GM19452 (cell line): Measurements from ENCODE around the gene B3GAT1.
"Not testable (repeated sequence)": the region's sequence is repeated elsewhere in the genome, so short reads cannot be mapped to it uniquely, and the experiment has no call there.

ENCODE experiments used
- ATAC-seq: cut with Tn5 transposase; IDR thresholded peaks from one replicate; pipeline ENCODE4 v1.9.1; 2021; ENCODE audit not compliant: unreplicated experiment

The B3GAT1 gene

DNA sequence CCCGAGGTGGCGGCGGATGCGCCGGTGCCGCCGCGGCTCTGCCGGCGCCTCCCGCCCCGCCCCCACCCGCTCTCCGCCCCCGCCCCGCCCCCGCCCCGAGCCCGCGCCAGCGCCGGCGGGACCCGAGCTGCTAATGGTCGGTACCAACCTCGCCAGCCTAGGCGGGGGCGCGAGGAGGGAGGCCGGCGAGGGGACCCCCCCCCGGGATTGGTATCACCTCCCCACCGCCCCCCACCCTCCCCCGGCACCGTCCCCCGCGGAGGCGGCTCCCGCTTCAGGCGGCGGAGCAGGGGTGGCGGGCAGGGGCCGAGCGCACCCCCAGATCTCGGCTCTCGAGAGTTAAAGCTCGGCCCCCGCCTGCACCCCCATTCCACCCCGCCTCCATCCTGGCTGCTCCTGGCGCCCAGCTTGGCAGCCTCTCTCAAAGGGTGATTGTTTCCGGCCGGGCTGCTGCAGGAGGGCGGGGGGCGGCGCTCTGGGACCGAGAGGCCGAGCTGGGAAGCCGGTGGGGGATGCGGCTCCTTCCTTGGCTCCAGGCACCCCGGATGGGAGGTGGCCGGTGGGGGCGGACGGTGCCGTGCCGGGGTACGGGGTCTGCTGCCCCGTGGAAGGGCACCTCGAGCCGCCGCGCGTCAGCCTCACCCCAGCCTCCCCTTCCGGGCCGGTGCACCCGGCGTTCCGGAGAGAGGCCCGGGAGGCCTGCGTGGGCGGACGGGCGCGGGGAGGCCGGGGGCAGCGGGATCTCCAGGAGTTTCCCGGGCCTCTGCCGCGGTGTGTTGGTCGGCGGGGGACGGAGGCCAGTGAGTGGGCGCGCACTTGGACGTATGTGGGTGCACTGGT is at the start of gene B3GAT1:
Gene B3GAT1, minus strand, starts transcription at position 40 of the 840 bp plus-strand sequence. CDS start 24,583 bp downstream, outside the sequence.
- ATAC-seq, result no peak

GRCh38 chr11:134461621-134462020 is 49.6 kb upstream of the B3GAT1 start:
- ATAC-seq, result no peak

GRCh38 chr11:134460881-134461280 is 48.8 kb upstream of the B3GAT1 start:
- no peak for ATAC-seq

DNA sequence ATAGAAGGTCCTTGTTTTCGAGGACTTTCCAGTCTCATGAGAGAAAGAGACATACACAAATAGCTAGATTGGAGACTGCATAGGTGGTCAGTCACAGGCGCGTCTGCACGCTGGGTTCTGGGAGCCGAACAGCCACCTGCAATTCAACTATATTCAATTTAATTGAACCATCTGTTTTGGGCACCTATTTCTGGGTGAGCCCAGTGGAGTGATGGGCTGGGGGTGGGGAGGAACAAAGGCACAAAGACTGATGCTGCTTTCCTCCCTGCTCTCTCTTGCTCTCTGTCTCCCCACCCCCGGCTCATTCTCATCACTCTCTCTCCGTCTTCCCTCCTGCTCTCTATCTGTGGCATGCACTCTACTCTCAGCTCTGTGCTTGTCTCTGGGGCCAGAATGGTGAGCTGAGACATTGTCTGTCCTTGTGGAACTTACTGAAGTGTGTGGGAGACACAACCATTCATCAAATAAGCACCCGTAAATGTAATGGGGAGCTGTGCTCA is 48.1 kb upstream of the B3GAT1 start:
- no peak for ATAC-seq

DNA sequence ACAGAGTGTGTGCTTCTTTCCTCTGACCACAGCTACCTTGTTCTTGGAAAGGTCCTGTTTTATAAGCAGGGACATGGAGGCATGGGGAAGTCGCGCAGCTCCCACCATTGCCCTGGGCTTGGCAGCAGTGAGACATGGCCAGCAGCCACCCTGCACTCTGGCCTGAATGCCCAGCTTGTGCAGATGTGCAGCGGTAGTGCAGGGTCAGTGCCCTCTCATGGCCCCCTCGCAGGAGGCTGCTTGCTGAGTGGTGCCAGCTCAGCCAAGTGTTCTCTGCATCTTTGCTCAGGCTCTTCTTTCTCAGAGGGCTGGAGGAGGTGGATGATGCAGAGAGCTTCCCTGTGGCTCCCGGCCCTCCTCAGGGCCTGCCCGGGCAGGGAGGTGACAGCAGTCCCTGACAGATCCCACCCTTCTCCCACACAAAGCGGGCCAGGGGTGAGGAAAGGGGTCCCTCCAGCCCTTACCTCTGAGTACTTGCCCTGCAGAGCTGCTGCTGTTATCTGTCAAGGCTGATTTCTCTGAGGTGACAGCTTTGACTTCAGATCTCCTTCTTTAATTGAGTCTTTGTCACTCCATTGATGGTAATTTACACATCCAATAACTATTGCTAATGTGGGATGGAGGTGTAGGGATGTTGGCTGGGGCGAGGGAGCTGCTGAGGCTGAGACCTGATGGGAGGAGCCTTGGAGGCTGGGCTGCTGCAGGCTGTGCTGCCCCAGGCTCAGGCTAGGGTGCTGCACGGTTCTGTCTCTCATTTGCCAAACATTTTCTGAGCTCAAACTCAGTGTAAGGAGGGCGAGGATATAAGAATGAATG is 47.4 kb upstream of the B3GAT1 start:
- no peak for ATAC-seq

- not testable (repeated sequence) for ATAC-seq
Measured at GRCh38 chr11:134457411-134458007, 45.5 kb upstream of the B3GAT1 start.

DNA sequence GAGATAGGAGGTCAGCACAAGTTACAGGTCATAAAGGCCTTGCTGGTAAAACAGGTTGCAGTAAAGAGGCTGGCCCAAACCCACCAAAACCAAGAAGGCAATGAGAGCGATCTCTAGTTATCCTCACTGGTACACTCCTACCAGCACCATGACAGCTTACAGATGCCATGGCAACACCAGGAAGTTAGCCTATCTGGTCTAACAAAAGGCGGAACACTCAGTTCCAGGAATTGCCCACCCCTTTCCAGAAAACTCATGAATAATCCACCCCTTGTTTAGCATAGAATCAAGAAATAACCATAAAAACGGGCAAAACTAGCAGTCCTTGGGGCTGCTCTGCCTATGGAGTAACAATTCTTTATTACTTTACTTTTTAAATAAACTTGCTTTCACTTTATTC is 43.5 kb upstream of the B3GAT1 start:
- no peak for ATAC-seq

GRCh38 chr11:134454146-134454690 is 42.2 kb upstream of the B3GAT1 start:
- no peak for ATAC-seq

- ATAC-seq, result no peak
Measured at GRCh38 chr11:134453441-134453840, 41.4 kb upstream of the B3GAT1 start.

DNA sequence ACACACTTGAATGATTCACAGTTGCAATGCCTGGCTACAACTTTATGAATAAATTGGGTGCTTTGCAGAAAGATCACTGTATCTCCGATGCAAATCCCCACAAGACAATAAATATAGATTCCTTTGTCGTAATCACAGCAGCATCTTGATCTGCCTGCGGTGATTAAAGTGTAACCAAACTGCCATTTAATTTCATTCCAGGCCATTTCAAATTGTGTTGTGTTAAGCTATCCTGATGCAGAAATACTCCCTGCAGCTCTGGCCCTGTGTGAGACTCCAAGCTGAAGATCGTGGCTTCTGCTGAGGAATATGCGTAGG is 40.8 kb upstream of the B3GAT1 start:
- ATAC-seq, result no peak

DNA sequence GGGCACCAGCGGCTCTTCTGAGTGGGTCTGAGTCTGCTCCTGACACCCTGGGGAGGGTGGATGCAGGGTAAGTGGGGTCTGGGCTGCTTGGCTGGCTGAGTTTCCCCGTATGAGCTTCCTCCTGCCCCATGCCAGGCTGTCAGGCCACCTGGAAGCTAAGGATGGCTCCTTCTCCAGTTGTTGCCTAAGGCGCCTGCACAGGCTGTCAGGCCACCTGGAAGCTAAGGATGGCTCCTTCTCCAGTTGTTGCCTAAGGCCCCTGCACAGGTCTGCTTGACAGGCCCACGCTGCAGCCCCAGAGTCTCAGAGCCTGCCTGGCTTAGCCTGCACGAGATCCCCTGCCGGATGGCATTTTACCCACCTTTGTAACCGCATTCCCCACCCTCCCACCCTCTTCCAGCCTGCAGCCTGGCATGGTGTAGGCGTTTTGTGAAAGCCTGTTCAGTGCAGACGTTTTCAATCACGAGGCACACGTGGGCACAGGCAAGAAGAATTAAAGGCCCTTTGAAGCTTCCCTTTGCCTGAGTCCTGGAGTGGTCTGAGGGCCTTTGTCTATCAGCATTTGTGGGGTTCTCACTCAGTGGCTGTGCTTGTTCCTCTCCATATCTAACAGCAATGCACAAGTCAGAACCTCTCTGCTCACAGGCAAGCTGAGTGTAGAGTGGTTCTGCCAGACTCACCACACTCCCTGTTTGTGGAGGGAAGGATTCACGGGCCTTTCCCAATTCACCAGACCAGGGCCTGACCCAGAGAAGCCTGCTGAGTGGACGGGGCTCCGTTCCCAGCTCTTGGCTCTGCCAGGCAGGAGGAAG is 40.2 kb upstream of the B3GAT1 start:
- ATAC-seq, result no peak

DNA sequence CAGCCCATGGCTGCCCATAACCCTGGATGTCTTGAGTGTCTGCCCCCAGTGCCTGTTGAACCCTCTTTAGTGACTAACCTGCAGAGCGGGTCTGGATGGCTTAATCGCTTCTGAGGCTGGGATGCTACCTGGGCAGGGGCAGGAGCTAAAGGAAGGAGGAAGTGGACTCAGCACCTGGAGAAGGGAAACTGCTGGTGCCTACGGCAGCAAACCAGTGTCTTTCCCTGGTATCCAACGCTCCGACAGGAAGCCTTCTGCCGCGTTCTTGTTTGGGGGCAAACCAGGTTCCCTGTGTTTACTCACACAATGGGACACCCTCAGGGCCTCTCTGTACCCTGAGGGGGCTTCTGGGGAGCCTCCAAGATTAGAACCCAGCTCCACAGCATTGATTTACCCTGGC is 38.1 kb upstream of the B3GAT1 start:
- ATAC-seq, result no peak

DNA sequence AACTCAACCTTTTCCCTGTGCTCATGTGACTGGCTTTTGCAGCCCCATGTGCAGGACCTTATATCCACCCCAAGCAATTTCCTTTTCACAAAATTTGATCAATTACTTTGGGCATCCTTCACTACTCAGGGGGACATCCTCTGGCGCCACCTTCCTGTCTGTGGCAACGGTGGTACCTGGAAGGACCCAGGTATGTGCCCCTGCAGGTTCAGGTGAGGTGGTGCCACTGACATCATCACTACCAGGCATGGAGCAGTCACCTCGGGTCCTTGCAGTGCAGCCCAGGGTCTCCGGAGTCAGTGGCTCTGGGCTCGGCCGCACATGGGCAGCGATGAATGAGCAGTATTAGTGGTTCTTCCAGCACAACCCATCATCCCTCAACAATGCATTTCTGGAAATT is 37.7 kb upstream of the B3GAT1 start:
- no peak for ATAC-seq

GRCh38 chr11:134449051-134449450 is 37.0 kb upstream of the B3GAT1 start:
- ATAC-seq, result no peak

GRCh38 chr11:134447696-134448095 is 35.7 kb upstream of the B3GAT1 start:
- no peak for ATAC-seq

DNA sequence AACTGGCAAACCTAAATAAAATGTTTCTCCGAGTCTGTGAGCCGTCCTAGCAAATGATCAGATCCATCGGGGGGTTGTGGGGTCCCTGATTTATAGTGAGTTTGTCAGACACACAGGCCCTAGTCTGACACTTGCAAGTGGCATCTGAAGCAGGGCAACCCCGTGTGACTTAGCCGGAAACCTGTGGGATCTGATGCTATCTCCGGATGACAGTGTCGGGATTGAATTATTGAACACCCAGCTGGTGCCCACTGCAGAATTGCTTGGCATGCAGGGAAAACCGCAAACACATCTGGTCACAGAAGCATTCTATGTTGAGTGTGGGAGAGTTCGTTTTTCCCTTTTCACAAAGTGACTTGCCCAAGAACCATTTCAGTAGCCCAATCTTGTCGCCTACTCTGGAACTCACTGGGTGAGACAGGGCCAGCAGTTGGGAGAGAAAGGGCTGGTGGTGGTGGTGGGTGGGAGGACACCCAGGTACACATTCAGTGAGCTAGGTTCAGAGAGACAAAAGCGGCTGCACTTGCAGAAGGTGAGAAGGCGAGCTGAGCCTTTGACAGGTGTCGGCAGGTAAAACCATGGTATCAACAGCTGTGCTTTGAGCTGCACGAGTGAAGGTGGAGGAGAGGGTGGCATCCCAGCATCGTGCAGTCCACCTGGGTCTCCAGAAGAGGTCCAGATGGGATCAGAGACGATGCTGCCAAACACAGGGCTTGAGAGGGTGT is 33.7 kb upstream of the B3GAT1 start:
- no peak for ATAC-seq

DNA sequence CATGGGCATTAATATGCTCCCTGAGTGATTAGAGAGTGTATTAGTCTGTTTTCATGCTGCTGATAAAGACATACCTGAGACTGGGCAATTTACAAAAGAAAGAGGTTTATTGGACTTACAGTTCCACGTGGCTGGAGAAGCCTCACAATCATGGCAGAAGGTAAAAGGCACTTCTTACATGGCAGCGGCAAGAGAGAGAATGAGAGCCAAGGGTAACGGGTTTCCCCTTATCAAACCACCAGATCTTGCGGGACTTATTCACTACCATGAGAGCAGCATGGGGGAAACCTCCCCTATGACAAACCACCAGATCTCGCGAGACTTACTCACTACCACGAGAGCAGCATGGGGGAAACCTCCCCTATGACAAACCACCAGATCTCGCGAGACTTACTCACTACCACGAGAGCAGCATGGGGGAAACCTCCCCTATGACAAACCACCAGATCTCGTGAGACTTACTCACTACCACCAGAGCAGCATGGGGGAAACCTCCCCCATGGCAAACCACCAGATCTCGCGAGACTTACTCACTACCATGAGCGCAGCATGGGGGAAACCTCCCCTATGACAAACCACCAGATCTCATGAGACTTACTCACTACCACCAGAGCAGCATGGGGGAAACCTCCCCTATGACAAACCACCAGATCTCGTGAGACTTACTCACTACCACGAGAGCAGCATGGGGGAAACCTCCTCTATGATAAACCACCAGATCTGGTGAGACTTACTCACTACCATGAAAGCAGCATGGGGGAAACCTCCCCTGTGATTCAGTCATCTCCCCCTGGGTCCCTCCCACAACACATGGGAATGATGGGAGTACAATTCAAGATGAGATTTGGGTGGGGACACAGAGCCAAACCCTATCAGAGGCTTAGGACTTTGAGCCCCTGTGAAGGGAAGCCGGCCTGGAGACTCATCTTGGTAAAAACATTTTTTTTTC is 32.4 kb upstream of the B3GAT1 start:
- not testable (repeated sequence) for ATAC-seq

- ATAC-seq, result no peak
Measured at GRCh38 chr11:134443246-134443645, 31.2 kb upstream of the B3GAT1 start.

DNA sequence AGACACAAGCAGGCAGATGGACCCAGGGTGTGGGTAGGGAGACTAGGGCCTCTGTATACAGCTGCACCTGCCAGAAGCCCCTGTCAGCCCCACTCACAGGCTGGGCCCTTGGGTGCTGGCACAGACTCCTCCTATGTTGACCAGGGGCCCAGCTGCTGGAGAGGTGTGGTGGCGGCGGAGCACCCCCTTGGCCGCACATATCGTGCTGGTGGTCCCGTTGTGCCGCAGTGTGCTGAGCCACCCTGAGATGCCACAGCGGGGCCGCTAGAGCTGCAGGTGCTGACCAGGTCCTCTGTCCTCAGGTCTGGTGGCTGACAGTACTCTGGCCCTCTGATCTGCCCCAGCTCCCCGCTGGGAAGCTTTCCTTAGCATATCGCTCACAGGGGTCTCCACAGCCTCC is 30.2 kb upstream of the B3GAT1 start:
- ATAC-seq, result no peak
